ENCODE data around the gene RPS6KA1. TPM values are rescaled to one million over a fixed set of nuclear protein-coding genes. Genes with fewer than 3 reads are reported as not detected.

Gene RPS6KA1
- total and polyA plus RNA-seq, 2 of the 13 experiments (the other 11 are each of a cell fraction or from before 2014, with no cell fraction given), result 19.6 to 24.2 TPM

- TF ChIP-seq SMYD3 (CRISPR knock-in tag; IDR thresholded peaks at IDR 0.05), result no peak
- no peak for TF ChIP-seq ZFP62 (CRISPR knock-in tag; IDR thresholded peaks at IDR 0.05)
- TF ChIP-seq ZNF616 (CRISPR knock-in tag; IDR thresholded peaks at IDR 0.05; ENCODE audit: low read depth), result no peak
- no peak for TF ChIP-seq ELF3 (CRISPR knock-in tag; IDR thresholded peaks at IDR 0.05)
- TF ChIP-seq RNF219 (CRISPR knock-in tag; IDR thresholded peaks at IDR 0.05), result no peak
- no peak for TF ChIP-seq RFX1 (IDR thresholded peaks at IDR 0.05)
- no peak for TF ChIP-seq ZNF816 (CRISPR knock-in tag; IDR thresholded peaks at IDR 0.05; ENCODE audit: borderline replicate concordance)
- no peak for TF ChIP-seq ZSCAN29 (CRISPR knock-in tag; conservative IDR thresholded peaks at IDR 0.05)
- TF ChIP-seq UBTF (CRISPR knock-in tag; IDR thresholded peaks at IDR 0.05), result no peak
- no peak for TF ChIP-seq DMAP1 (CRISPR knock-in tag; IDR thresholded peaks at IDR 0.05)
- TF ChIP-seq MTA1 (CRISPR knock-in tag; IDR thresholded peaks at IDR 0.05; ENCODE audit: borderline replicate concordance), result no peak
- TF ChIP-seq ZNF792 (CRISPR knock-in tag; IDR thresholded peaks at IDR 0.05), result no peak; the same call in 1 of the 2 replicates
- TF ChIP-seq NFIC (IDR thresholded peaks at IDR 0.05; ENCODE audit: low read length), result no peak
- no peak for TF ChIP-seq IKZF4 (CRISPR knock-in tag; IDR thresholded peaks at IDR 0.05; ENCODE audit: borderline replicate concordance, low read depth, not compliant biosample characterization)
- TF ChIP-seq REL (CRISPR knock-in tag; conservative IDR thresholded peaks at IDR 0.05), result no peak
- TF ChIP-seq FOXK2 (IDR thresholded peaks at IDR 0.05), result no peak
- TF ChIP-seq ARHGAP35 (CRISPR knock-in tag; IDR thresholded peaks at IDR 0.05; ENCODE audit: borderline replicate concordance), result no peak
- no peak for TF ChIP-seq ZNF615 (CRISPR knock-in tag; IDR thresholded peaks at IDR 0.05; ENCODE audit: borderline replicate concordance)
- TF ChIP-seq NR2F2 (IDR thresholded peaks at IDR 0.05; ENCODE audit: borderline replicate concordance, low read depth), result no peak
- TF ChIP-seq SIN3A (IDR thresholded peaks at IDR 0.05; ENCODE audit: borderline replicate concordance, low read depth, low read length), result peak; percentile 44; the same call in 1 of the 2 replicates
- TF ChIP-seq MXD4 (CRISPR knock-in tag; IDR thresholded peaks at IDR 0.05), result no peak
- TF ChIP-seq ZNF563 (CRISPR knock-in tag; IDR thresholded peaks at IDR 0.05), result no peak
- TF ChIP-seq ZNF598 (CRISPR knock-in tag; IDR thresholded peaks at IDR 0.05; ENCODE audit: borderline replicate concordance), result no peak
- no peak for TF ChIP-seq SMAD3 (CRISPR knock-in tag; IDR thresholded peaks at IDR 0.05)
- peak; percentile 46 for TF ChIP-seq STAG1 (CRISPR knock-in tag; IDR thresholded peaks at IDR 0.05)
- TF ChIP-seq ZNF879 (CRISPR knock-in tag; IDR thresholded peaks at IDR 0.05), result no peak
- TF ChIP-seq ZNF670 (CRISPR knock-in tag; IDR thresholded peaks at IDR 0.05; ENCODE audit: borderline replicate concordance), result no peak
- TF ChIP-seq ZFP41 (CRISPR knock-in tag; IDR thresholded peaks at IDR 0.05; ENCODE audit: borderline replicate concordance), result no peak
- no peak for TF ChIP-seq ZNF550 (CRISPR knock-in tag; IDR thresholded peaks at IDR 0.05; ENCODE audit: borderline replicate concordance)
- no peak for TF ChIP-seq PRMT3 (CRISPR knock-in tag; IDR thresholded peaks at IDR 0.05; ENCODE audit: borderline replicate concordance, low read depth)
Measured at GRCh38 chr1:26530895-26531598, 1.5 kb downstream of the RPS6KA1 start (continued).
